Measurements from ENCODE around the gene TRAF3IP1. TPM values are rescaled to one million over a fixed set of nuclear protein-coding genes. Genes with fewer than 3 reads are reported as not detected.
"Not testable (repeated sequence)": the region's sequence is repeated elsewhere in the genome, so short reads cannot be mapped to it uniquely, and the experiment has no call there.

TRAF3IP1 gene
- total and polyA plus RNA-seq, 4 donors: 8.9 to 41.0 (median 14.7) TPM

DNA sequence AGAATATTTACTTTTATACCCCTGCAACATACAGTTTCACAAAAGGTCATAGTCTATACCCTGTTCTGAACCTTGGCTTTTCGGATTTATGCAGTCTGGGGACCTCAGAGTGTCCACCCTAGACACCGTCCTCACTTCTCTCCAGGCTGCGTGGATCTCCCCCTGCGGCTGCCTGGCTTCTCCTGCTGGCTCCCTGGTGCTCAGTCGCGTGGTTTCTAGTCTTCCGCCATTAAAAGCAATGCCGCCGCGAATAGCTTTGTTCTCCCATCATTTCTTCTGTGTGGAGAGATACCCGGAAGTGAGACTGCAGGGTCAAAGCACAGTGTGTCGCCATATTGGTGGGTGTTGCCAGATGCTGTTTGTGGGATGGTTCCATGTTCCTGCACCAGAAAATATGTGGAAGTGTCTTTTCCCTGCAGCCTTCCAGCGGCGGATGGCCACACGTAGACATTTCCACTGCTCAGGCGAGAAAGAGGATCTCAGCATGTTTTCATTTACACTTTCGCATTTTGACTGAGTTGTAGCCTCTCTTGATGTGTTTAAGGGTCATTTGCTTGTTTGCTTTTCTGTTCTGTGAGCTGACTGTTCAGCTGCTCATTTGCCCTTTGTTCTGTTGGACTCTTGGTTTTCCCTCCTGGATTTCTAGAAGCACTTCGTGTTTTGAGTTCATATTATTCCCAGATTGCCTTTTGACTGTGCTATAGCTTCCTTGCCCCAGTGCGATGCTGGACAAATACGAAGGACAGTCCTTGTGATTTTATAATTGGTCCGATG, 83.5 kb downstream of the TRAF3IP1 start:
- no peak for ATAC-seq (ENCODE audit: insufficient read depth, low FRiP score)

DNA sequence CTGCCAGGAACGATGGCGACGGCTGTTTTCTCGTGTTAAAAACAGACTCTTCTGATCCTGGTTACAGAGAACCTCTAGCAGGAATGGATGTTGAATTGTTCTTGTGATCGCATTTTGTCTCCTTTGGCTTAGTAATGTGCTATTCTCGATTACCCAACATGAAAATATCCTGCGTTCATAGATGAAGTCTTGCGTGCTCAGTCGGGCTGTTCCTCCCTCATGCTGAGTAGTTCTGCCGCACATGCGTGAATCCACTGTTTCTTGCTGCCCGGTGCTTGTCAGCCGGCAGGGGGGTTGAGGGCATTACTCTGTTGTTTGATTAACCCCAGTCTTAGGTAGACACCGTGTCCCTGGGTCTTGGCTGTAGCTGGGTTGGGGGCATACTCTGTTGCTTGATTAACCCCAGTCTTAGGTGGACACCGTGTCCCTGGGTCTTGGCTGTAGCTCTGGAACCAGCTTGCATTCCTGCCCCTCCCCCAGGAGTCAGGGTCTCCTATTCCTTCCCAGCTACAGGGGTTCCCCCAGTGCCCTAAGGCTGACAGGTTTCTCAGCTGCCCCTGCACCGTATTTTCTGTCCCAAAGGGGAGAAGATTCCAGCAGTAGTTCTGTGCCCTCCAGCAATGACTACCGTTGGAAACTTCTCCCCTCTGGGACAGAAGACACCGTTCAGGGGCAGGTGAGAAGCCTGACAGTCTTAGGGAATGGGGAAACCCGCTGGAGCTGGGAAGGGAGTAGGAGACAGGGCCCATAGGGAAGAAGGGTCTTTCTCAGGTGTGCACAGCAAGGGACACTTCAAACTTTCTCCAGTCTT, 84.3 kb downstream of the TRAF3IP1 start:
- Histone ChIP-seq H3K27me3 (ENCODE audit: control insufficient read depth in 3 of 3, insufficient read depth in 3 of 3, low read length in 2 of 3) (no peaks in the 10 kb centered on the region), H3K4me1 (ENCODE audit: control insufficient read depth in 5 of 5, insufficient read depth in 5 of 5, low read length in 5 of 5) (no peaks in the 10 kb centered on the region), H3K9me3 (ENCODE audit: control insufficient read depth in 4 of 4, insufficient read depth in 3 of 4, low read length in 3 of 4) (peaks cover 0 to 1% (median 0%) of the 10 kb centered on the region in 4 donors), H3K4me3 (no peak overlapping the region), H3K9ac (ENCODE audit: insufficient read depth in 1 of 2, low read length in 2 of 2) (no peak overlapping the region), H3K36me3 (ENCODE audit: control insufficient read depth in 4 of 4, insufficient read depth in 4 of 4, low read length in 4 of 4) (peaks cover 0 to 6% (median 6%) of the 10 kb centered on the region in 4 donors), H3K27ac (ENCODE audit: low read depth in 1 of 2, low read length in 1 of 2) (no peak overlapping the region)
- peak; percentile 47 for ATAC-seq (ENCODE audit: insufficient read depth, low FRiP score)
- TF ChIP-seq, protein P1, sequence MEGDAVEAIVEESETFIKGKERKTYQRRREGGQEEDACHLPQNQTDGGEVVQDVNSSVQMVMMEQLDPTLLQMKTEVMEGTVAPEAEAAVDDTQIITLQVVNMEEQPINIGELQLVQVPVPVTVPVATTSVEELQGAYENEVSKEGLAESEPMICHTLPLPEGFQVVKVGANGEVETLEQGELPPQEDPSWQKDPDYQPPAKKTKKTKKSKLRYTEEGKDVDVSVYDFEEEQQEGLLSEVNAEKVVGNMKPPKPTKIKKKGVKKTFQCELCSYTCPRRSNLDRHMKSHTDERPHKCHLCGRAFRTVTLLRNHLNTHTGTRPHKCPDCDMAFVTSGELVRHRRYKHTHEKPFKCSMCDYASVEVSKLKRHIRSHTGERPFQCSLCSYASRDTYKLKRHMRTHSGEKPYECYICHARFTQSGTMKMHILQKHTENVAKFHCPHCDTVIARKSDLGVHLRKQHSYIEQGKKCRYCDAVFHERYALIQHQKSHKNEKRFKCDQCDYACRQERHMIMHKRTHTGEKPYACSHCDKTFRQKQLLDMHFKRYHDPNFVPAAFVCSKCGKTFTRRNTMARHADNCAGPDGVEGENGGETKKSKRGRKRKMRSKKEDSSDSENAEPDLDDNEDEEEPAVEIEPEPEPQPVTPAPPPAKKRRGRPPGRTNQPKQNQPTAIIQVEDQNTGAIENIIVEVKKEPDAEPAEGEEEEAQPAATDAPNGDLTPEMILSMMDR (IDR thresholded peaks at IDR 0.05; ENCODE audit: control extremely low read depth, extremely low read depth): no peak
- no peak for DNase-seq
- 75 to 89% methylated on average over 19 of the region's 19 CpGs for WGBS, 2 donors

More for the DNA sequence above, 83.5 kb downstream of the TRAF3IP1 start:
- TF ChIP-seq, protein P1 (IDR thresholded peaks at IDR 0.05; ENCODE audit: control extremely low read depth, extremely low read depth): no peak
- WGBS, 2 donors: 87 to 93% methylated on average over 21 of the region's 21 CpGs
- no peaks in the 10 kb centered on the region for H3K27me3 ChIP-seq (ENCODE audit: control insufficient read depth in 3 of 3, insufficient read depth in 3 of 3, low read length in 2 of 3)
- DNase-seq: no peak
- no peak overlapping the region for H3K27ac ChIP-seq (ENCODE audit: low read depth in 1 of 2, low read length in 1 of 2)
- peaks cover 0 to 9% (median 6%) of the 10 kb centered on the region in 4 donors for H3K36me3 ChIP-seq (ENCODE audit: control insufficient read depth in 4 of 4, insufficient read depth in 4 of 4, low read length in 4 of 4)
- peaks cover 0 to 1% (median 0%) of the 10 kb centered on the region in 4 donors for H3K9me3 ChIP-seq (ENCODE audit: control insufficient read depth in 4 of 4, insufficient read depth in 3 of 4, low read length in 3 of 4)
- H3K9ac ChIP-seq (ENCODE audit: insufficient read depth in 1 of 2, low read length in 2 of 2): no peak overlapping the region
- H3K4me1 ChIP-seq (ENCODE audit: control insufficient read depth in 5 of 5, insufficient read depth in 5 of 5, low read length in 5 of 5): no peaks in the 10 kb centered on the region
- H3K4me3 ChIP-seq: no peak overlapping the region

DNA sequence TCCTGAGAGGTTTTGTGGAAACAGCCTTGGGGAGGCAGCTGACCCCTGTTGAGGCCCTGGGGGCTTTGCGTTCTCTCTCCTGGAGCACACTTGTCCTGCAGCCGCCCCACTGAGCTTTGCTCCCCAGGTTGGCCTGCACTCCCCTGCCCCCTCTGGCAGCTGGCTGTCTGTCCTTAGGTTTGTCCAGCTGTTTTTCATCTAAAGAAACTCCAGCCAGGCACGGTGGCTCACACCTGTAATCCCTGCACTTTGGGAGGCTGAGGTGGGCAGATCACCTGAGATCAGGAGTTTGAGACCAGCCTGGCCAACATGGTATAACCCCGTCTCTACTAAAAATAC, 84.9 kb downstream of the TRAF3IP1 start:
- not testable (repeated sequence) for H3K4me3 ChIP-seq; H3K27ac ChIP-seq (ENCODE audit: low read depth in 1 of 2, low read length in 1 of 2); DNase-seq; ATAC-seq (ENCODE audit: insufficient read depth, low FRiP score); H3K36me3 ChIP-seq (ENCODE audit: control insufficient read depth in 4 of 4, insufficient read depth in 4 of 4, low read length in 4 of 4); H3K9ac ChIP-seq (ENCODE audit: insufficient read depth in 1 of 2, low read length in 2 of 2); H3K4me1 ChIP-seq (ENCODE audit: control insufficient read depth in 5 of 5, insufficient read depth in 5 of 5, low read length in 5 of 5); H3K27me3 ChIP-seq (ENCODE audit: control insufficient read depth in 3 of 3, insufficient read depth in 3 of 3, low read length in 2 of 3); H3K9me3 ChIP-seq (ENCODE audit: control insufficient read depth in 4 of 4, insufficient read depth in 3 of 4, low read length in 3 of 4)
- 95 to 99% methylated on average over 4 of the region's 4 CpGs for WGBS, 2 donors
